ENCODE measurements around the gene RRP8. TPM values are rescaled to one million over a fixed set of nuclear protein-coding genes. Genes with fewer than 3 reads are reported as not detected.
A peak's percentile ranks its signal among the peaks of the same experiment; 100 is the strongest.

The RRP8 gene
- total and polyA plus RNA-seq, 9 of the 15 experiments (the other 6 are each of a cell fraction or from before 2014, with no cell fraction given), result 5.7 to 47.3 (median 32.6) TPM

- TF ChIP-seq, protein P1, sequence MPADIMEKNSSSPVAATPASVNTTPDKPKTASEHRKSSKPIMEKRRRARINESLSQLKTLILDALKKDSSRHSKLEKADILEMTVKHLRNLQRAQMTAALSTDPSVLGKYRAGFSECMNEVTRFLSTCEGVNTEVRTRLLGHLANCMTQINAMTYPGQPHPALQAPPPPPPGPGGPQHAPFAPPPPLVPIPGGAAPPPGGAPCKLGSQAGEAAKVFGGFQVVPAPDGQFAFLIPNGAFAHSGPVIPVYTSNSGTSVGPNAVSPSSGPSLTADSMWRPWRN (IDR thresholded peaks at IDR 0.05; ENCODE audit: low read depth), result no peak
- TF ChIP-seq ZNF217 (CRISPR knock-in tag; IDR thresholded peaks at IDR 0.05) (no peak), ZNF830 (CRISPR knock-in tag; IDR thresholded peaks at IDR 0.05) (no peak), MYC (IDR thresholded peaks at IDR 0.05; ENCODE audit: low read depth, low read length) (peak; percentile 66; the same call in 1 of the 2 replicates), MYC (CRISPR knock-in tag; IDR thresholded peaks at IDR 0.05; ENCODE audit: borderline replicate concordance, low read depth) (no peak), HEY1 (CRISPR knock-in tag; IDR thresholded peaks at IDR 0.05; ENCODE audit: borderline replicate concordance) (no peak), STAT5A (IDR thresholded peaks at IDR 0.05; ENCODE audit: borderline replicate concordance, low read length) (peak; percentile 86), TARDBP (IDR thresholded peaks at IDR 0.05) (peak; percentile 32; the same call in 1 of the 2 replicates), SIX5 (IDR thresholded peaks at IDR 0.05; ENCODE audit: borderline replicate concordance in 1 of 2, insufficient read depth in 1 of 2, low read depth in 1 of 2, low read length in 2 of 2) (no peak), SMARCB1 (IDR thresholded peaks at IDR 0.05; ENCODE audit: insufficient read length, low read depth) (peak; percentile 77), CBX8 (IDR thresholded peaks at IDR 0.05; ENCODE audit: borderline replicate concordance, extremely low read depth, low read depth, low read length, poor library complexity, severe bottlenecking) (no peak), ZFP36 (IDR thresholded peaks at IDR 0.05; ENCODE audit: low read depth, low read length, partially characterized antibody) (no peak), PYGO2 (tag; IDR thresholded peaks at IDR 0.05) (no peak), PHB2 (IDR thresholded peaks at IDR 0.05; ENCODE audit: low read depth) (peak; percentile 78), ZNF175 (CRISPR knock-in tag; IDR thresholded peaks at IDR 0.05; ENCODE audit: low read depth) (no peak), NELFE (IDR thresholded peaks at IDR 0.05; ENCODE audit: insufficient read depth, insufficient read length) (no peak), ZNF24 (IDR thresholded peaks at IDR 0.05) (no peak), GATAD2B (IDR thresholded peaks at IDR 0.05; ENCODE audit: borderline replicate concordance) (peak; percentile 71; the same call in 1 of the 2 replicates), XRCC3 (IDR thresholded peaks at IDR 0.05) (no peak), CCNT2 (IDR thresholded peaks at IDR 0.05; ENCODE audit: borderline replicate concordance, extremely low read depth, insufficient read length, low read depth, low read length) (peak; percentile 43), HSF4 (CRISPR knock-in tag; IDR thresholded peaks at IDR 0.05; ENCODE audit: borderline replicate concordance) (no peak), MAFF (IDR thresholded peaks at IDR 0.05; ENCODE audit: low read length) (peak; percentile 18; the same call in 1 of the 2 replicates)
- TF ChIP-seq, protein P2, sequence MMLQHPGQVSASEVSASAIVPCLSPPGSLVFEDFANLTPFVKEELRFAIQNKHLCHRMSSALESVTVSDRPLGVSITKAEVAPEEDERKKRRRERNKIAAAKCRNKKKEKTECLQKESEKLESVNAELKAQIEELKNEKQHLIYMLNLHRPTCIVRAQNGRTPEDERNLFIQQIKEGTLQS (IDR thresholded peaks at IDR 0.05), result no peak
- TF ChIP-seq, protein P2 (CRISPR knock-in tag; conservative IDR thresholded peaks at IDR 0.05), result no peak
- TF ChIP-seq, protein P3, sequence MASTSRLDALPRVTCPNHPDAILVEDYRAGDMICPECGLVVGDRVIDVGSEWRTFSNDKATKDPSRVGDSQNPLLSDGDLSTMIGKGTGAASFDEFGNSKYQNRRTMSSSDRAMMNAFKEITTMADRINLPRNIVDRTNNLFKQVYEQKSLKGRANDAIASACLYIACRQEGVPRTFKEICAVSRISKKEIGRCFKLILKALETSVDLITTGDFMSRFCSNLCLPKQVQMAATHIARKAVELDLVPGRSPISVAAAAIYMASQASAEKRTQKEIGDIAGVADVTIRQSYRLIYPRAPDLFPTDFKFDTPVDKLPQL (IDR thresholded peaks at IDR 0.05; ENCODE audit: extremely low read depth, insufficient read length), result no peak
- TF ChIP-seq, protein P4, sequence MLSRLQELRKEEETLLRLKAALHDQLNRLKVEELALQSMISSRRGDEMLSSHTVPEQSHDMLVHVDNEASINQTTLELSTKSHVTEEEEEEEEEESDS (CRISPR knock-in tag; IDR thresholded peaks at IDR 0.05), result no peak
Observed at GRCh38 chr11:6554828-6555706, 48.3 kb downstream of the RRP8 start (continued).

Measured in K562 (cell line).